Hepatocyte (in vitro differentiated cells): ENCODE results near the gene HTR2A.

ENCODE experiments used
- EZH2 ChIP-seq: fragments of 200-600 bp; sonication (generic); IDR thresholded peaks from 2 replicates; pipeline ENCODE4 v1.6.1; 2016; ENCODE audit warnings: antibody characterized with exemption, mild to moderate bottlenecking, borderline replicate concordance
- TF ChIP-seq, protein P1 (sequence below): fragments of 200-600 bp; sonication (generic); IDR thresholded peaks from 2 replicates; pipeline ENCODE4 v1.5.1; 2016; ENCODE audit warnings: antibody characterized with exemption, mild to moderate bottlenecking; ENCODE audit not compliant: poor library complexity

DNA sequence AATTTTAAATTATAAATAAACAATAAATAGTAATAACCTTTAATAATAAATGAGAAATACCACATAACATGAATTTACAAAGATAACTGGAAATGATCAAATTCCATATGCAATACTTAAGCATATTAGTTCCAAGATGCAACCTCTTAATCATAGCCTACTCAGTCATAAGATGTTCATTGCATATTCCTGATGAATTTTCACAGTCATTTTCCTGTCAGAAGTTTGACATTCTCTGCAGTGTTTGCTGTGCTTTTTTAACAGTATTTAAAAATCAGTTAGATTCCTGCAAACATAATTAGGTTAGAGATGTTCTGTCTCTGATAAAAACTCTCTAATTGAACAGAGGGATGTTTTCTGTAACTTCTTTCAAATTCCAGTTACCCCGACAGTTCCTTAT is 28.6 kb upstream of the HTR2A start:
- TF ChIP-seq, protein P1, sequence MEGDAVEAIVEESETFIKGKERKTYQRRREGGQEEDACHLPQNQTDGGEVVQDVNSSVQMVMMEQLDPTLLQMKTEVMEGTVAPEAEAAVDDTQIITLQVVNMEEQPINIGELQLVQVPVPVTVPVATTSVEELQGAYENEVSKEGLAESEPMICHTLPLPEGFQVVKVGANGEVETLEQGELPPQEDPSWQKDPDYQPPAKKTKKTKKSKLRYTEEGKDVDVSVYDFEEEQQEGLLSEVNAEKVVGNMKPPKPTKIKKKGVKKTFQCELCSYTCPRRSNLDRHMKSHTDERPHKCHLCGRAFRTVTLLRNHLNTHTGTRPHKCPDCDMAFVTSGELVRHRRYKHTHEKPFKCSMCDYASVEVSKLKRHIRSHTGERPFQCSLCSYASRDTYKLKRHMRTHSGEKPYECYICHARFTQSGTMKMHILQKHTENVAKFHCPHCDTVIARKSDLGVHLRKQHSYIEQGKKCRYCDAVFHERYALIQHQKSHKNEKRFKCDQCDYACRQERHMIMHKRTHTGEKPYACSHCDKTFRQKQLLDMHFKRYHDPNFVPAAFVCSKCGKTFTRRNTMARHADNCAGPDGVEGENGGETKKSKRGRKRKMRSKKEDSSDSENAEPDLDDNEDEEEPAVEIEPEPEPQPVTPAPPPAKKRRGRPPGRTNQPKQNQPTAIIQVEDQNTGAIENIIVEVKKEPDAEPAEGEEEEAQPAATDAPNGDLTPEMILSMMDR: no peak
- no peak for TF ChIP-seq EZH2
